ENCODE measurements around the gene CARMIL1. TPM values are rescaled to one million over a fixed set of nuclear protein-coding genes. Genes with fewer than 3 reads are reported as not detected.

CARMIL1 gene
- total RNA-seq, 4 donors from 2014 or later: 13.6 to 33.2 (median 22.2) TPM

- Histone ChIP-seq H3K36me3 (no peaks in the 10 kb centered on the region), H3K4me1 (no peaks in the 10 kb centered on the region), H3K27ac (no peak overlapping the region), H3K9me3 (no peaks in the 10 kb centered on the region), H3K4me3 (no peak overlapping the region), H3K27me3 (peaks cover 22% of the 10 kb centered on the region)
- no peak for DNase-seq (ENCODE audit: low spot score in 2 of 2)
- 38% methylated on average over 4 of the region's 4 CpGs for WGBS
- TF ChIP-seq CTCF (IDR thresholded peaks at IDR 0.05): no peak
- TF ChIP-seq POLR2AphosphoS5 (IDR thresholded peaks at IDR 0.05): no peak
- TF ChIP-seq EP300 (IDR thresholded peaks at IDR 0.05): no peak
- no peak for TF ChIP-seq POLR2A (IDR thresholded peaks at IDR 0.05)
Observed at GRCh38 chr6:25637960-25638434, 358.8 kb downstream of the CARMIL1 start.

- 86% methylated on average over 4 of the region's 4 CpGs for WGBS
- TF ChIP-seq EP300 (IDR thresholded peaks at IDR 0.05): no peak
- TF ChIP-seq CTCF (IDR thresholded peaks at IDR 0.05): no peak
- no peak for TF ChIP-seq POLR2A (IDR thresholded peaks at IDR 0.05)
- TF ChIP-seq POLR2AphosphoS5 (IDR thresholded peaks at IDR 0.05): no peak
Observed at GRCh38 chr6:25639653-25640052, 360.5 kb downstream of the CARMIL1 start.

GRCh38 chr6:25640446-25640845 lies 361.3 kb downstream of the CARMIL1 start:
- DNase-seq (ENCODE audit: low spot score in 2 of 2): no peak
- Histone ChIP-seq H3K27ac (no peak overlapping the region), H3K9me3 (no peaks in the 10 kb centered on the region), H3K4me3 (no peak overlapping the region), H3K36me3 (no peaks in the 10 kb centered on the region), H3K27me3 (peaks cover 26% of the 10 kb centered on the region), H3K4me1 (no peaks in the 10 kb centered on the region)
- 82% methylated on average over 5 of the region's 5 CpGs for WGBS
- TF ChIP-seq POLR2AphosphoS5 (IDR thresholded peaks at IDR 0.05): no peak

More at GRCh38 chr6:25639653-25640052, 360.5 kb downstream of the CARMIL1 start:
- no peak overlapping the region for H3K4me3 ChIP-seq
- DNase-seq (ENCODE audit: low spot score in 2 of 2): no peak
- peaks cover 29% of the 10 kb centered on the region for H3K27me3 ChIP-seq
- H3K27ac ChIP-seq: no peak overlapping the region
- no peaks in the 10 kb centered on the region for H3K36me3 ChIP-seq
- H3K4me1 ChIP-seq: no peaks in the 10 kb centered on the region
- no peaks in the 10 kb centered on the region for H3K9me3 ChIP-seq

- H3K9me3 ChIP-seq: no peaks in the 10 kb centered on the region
- DNase-seq (ENCODE audit: low spot score in 2 of 2): no peak
- H3K4me3 ChIP-seq: no peak overlapping the region
- 64% methylated on average over 4 of the region's 4 CpGs for WGBS
- H3K4me1 ChIP-seq: no peaks in the 10 kb centered on the region
- no peak overlapping the region for H3K27ac ChIP-seq
- H3K27me3 ChIP-seq: peaks cover 29% of the 10 kb centered on the region
- H3K36me3 ChIP-seq: no peaks in the 10 kb centered on the region
- no peak for TF ChIP-seq POLR2AphosphoS5 (IDR thresholded peaks at IDR 0.05)
- TF ChIP-seq CTCF (IDR thresholded peaks at IDR 0.05): no peak
- no peak for TF ChIP-seq EP300 (IDR thresholded peaks at IDR 0.05)
- no peak for TF ChIP-seq POLR2A (IDR thresholded peaks at IDR 0.05)
Observed at GRCh38 chr6:25640891-25641290, 361.7 kb downstream of the CARMIL1 start.

- WGBS: 68% methylated on average over 5 of the region's 5 CpGs
- TF ChIP-seq CTCF (IDR thresholded peaks at IDR 0.05): no peak
- TF ChIP-seq EP300 (IDR thresholded peaks at IDR 0.05): no peak
- no peak for TF ChIP-seq POLR2A (IDR thresholded peaks at IDR 0.05)
- TF ChIP-seq POLR2AphosphoS5 (IDR thresholded peaks at IDR 0.05): no peak
- Histone ChIP-seq H3K27ac (no peak overlapping the region), H3K4me3 (no peak overlapping the region), H3K36me3 (no peaks in the 10 kb centered on the region), H3K9me3 (no peaks in the 10 kb centered on the region), H3K27me3 (peaks cover 31% of the 10 kb centered on the region), H3K4me1 (no peaks in the 10 kb centered on the region)
- no peak for DNase-seq (ENCODE audit: low spot score in 2 of 2)
Observed at GRCh38 chr6:25641377-25641776, 362.2 kb downstream of the CARMIL1 start.

Data from suprapubic skin (tissue), 4 donors.